K562 (cell line): ENCODE data around the gene CPOX.

ENCODE experiments used
- ATF6 ChIP-seq: sonication (generic); formaldehyde crosslinking; IDR thresholded peaks from 2 replicates; pipeline ENCODE4 v1.4.0; 2020; ENCODE audit warnings: mild to moderate bottlenecking, missing genetic modification reagents
- CTCF ChIP-seq, 3 experiments: IDR thresholded peaks in 2 of 3; conservative IDR thresholded peaks in 1 of 3; 2 replicates each; pipeline ENCODE4 v1.5.1; 2011 to 2012; ENCODE audit warnings: low read length in 3 of 3, mild to moderate bottlenecking in 3 of 3, control low read depth in 2 of 3, improper control_type of control experiment in 1 of 3, inconsistent platforms in 1 of 3, low read depth in 1 of 3, mixed read lengths in 1 of 3, moderate library complexity in 1 of 3; ENCODE audit not compliant: insufficient read depth in 2 of 3
- HMGXB4 ChIP-seq: sonication (generic); formaldehyde crosslinking; IDR thresholded peaks from 2 replicates; pipeline ENCODE4 v1.8.1; 2023; ENCODE audit warnings: mild to moderate bottlenecking, missing genetic modification reagents
- ZBTB26 ChIP-seq: fragments of 450-650 bp; formaldehyde crosslinking; IDR thresholded peaks from 2 replicates; pipeline ENCODE4 v1.4.0; 2022; ENCODE audit warnings: missing genetic modification characterization

GRCh38 chr3:98550833-98551232, 42.6 kb downstream of the CPOX start:
- TF ChIP-seq CTCF (IDR thresholded peaks at IDR 0.05 in 2 of 3, conservative IDR thresholded peaks at IDR 0.05 in 1 of 3; ENCODE audit: insufficient read depth in 2 of 3, low read depth in 1 of 3, low read length in 3 of 3) (no peak), HMGXB4 (CRISPR knock-in tag) (no peak), ATF6 (CRISPR knock-in tag) (no peak), ZBTB26 (CRISPR knock-in tag) (no peak)
